ENCODE data around the gene PREX1.

DNA sequence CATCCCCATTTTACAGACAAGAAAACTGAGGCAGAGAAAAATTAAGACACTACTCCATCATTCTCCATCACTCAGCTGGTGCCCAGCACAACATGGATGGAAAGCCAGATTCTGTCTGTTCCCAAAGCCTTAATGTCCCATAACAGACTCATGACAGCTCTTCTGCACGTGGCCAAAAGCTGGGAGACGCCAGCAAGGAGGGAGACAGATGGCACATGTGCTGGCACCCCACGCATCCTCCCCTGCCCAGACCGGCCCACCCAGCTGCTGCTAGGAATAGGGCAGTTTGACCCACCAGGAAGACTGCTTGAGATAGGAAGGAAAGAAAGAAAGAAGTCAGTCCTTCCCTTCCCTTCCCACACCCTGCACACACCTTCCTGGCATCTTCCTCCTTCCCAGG is 96.3 kb downstream of the PREX1 start:
- TF ChIP-seq, protein P1, sequence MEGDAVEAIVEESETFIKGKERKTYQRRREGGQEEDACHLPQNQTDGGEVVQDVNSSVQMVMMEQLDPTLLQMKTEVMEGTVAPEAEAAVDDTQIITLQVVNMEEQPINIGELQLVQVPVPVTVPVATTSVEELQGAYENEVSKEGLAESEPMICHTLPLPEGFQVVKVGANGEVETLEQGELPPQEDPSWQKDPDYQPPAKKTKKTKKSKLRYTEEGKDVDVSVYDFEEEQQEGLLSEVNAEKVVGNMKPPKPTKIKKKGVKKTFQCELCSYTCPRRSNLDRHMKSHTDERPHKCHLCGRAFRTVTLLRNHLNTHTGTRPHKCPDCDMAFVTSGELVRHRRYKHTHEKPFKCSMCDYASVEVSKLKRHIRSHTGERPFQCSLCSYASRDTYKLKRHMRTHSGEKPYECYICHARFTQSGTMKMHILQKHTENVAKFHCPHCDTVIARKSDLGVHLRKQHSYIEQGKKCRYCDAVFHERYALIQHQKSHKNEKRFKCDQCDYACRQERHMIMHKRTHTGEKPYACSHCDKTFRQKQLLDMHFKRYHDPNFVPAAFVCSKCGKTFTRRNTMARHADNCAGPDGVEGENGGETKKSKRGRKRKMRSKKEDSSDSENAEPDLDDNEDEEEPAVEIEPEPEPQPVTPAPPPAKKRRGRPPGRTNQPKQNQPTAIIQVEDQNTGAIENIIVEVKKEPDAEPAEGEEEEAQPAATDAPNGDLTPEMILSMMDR (IDR thresholded peaks at IDR 0.05 in 4 of 5, conservative IDR thresholded peaks at IDR 0.05 in 1 of 5) = no peak
- TF ChIP-seq POLR2A (IDR thresholded peaks at IDR 0.05) = no peak

Measured in gastrocnemius medialis (tissue), 4 donors.